GM19035 (cell line): ENCODE data around the gene ANP32A.

ENCODE experiments used
- ATAC-seq: cut with Tn5 transposase; IDR thresholded peaks from one replicate; pipeline ENCODE4 v1.9.1; 2021; ENCODE audit not compliant: unreplicated experiment

The ANP32A gene

GRCh38 chr15:68784206-68784605, 36.5 kb downstream of the ANP32A start:
- no peak for ATAC-seq

- ATAC-seq: no peak
These were observed 37.3 kb downstream of the ANP32A start for GRCh38 chr15:68783226-68784058.

GRCh38 chr15:68782589-68783161, 38.0 kb downstream of the ANP32A start:
- no peak for ATAC-seq

GRCh38 chr15:68781766-68782588, 38.7 kb downstream of the ANP32A start:
- ATAC-seq: no peak

- no peak for ATAC-seq
These were observed 39.5 kb downstream of the ANP32A start for GRCh38 chr15:68781217-68781616.

- no peak for ATAC-seq
These were observed 41.8 kb downstream of the ANP32A start for GRCh38 chr15:68778876-68779275.

- ATAC-seq: no peak
These were observed 44.0 kb downstream of the ANP32A start for GRCh38 chr15:68776477-68777270.

GRCh38 chr15:68775671-68776476, 44.8 kb downstream of the ANP32A start:
- no peak for ATAC-seq

GRCh38 chr15:68775236-68775577, 45.5 kb downstream of the ANP32A start:
- ATAC-seq: no peak

- no peak for ATAC-seq
These were observed 46.0 kb downstream of the ANP32A start for GRCh38 chr15:68774521-68775235.

- no peak for ATAC-seq
These were observed 46.6 kb downstream of the ANP32A start for GRCh38 chr15:68774120-68774519.

GRCh38 chr15:68773036-68773435, 47.7 kb downstream of the ANP32A start:
- ATAC-seq: no peak

GRCh38 chr15:68770216-68770615, 50.5 kb downstream of the ANP32A start:
- no peak for ATAC-seq

GRCh38 chr15:68769702-68770101, 51.0 kb downstream of the ANP32A start:
- no peak for ATAC-seq

- ATAC-seq: no peak
These were observed 52.4 kb downstream of the ANP32A start for GRCh38 chr15:68768321-68768720.

- ATAC-seq: no peak
These were observed 52.9 kb downstream of the ANP32A start for GRCh38 chr15:68767833-68768232.

- no peak for ATAC-seq
These were observed 54.9 kb downstream of the ANP32A start for GRCh38 chr15:68765602-68766368.

- no peak for ATAC-seq
These were observed 56.6 kb downstream of the ANP32A start for GRCh38 chr15:68764090-68764489.

- ATAC-seq: no peak
These were observed 57.6 kb downstream of the ANP32A start for GRCh38 chr15:68763063-68763462.
